ENCODE results near the gene PRX. TPM values are rescaled to one million over a fixed set of nuclear protein-coding genes. Genes with fewer than 3 reads are reported as not detected.
"Not testable (repeated sequence)": the region's sequence is repeated elsewhere in the genome, so short reads cannot be mapped to it uniquely, and the experiment has no call there.

PRX gene
- total RNA-seq, 1 donor from 2014 or later = 2.8 TPM

GRCh38 chr19:40431698-40432097 lies 18.5 kb upstream of the PRX start:
- H3K27ac Mint-ChIP-seq (ENCODE audit: unreplicated experiment) = no peak overlapping the region

DNA sequence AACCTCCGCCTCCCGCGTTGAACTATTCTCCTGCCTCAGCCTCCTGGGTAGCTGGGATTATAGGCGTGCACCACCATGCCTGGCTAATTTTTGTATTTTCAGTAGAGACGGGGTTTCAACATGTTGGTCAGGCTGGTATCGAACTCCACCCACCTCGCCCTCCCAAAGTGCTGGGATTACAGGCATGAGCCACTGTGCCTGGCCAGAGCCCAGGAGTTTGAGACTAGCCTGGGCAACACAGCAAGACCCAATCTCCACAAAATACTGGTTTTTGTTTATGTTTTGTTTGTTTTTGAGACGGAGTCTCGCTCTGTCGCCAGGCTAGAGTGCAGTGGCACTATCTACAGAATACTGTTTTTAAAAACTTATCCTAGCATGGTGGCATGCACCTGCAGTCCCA lies 17.1 kb upstream of the PRX start:
- not testable (repeated sequence) for DNase-seq (ENCODE audit: low read depth, low spot score); H3K36me3 Mint-ChIP-seq (ENCODE audit: low read depth); H3K27me3 Mint-ChIP-seq (ENCODE audit: low read depth); H3K4me3 Mint-ChIP-seq; H3K9me3 Mint-ChIP-seq; H3K27ac Mint-ChIP-seq (ENCODE audit: unreplicated experiment)
- H3K4me1 Mint-ChIP-seq = peaks cover 21% of the 10 kb centered on the region

More at GRCh38 chr19:40431698-40432097, 18.5 kb upstream of the PRX start:
- Mint-ChIP-seq H3K27me3 (ENCODE audit: low read depth) (no peaks in the 10 kb centered on the region), H3K4me1 (peaks cover 12% of the 10 kb centered on the region), H3K36me3 (ENCODE audit: low read depth) (no peaks in the 10 kb centered on the region), H3K4me3 (peak overlapping the region; percentile 61), H3K9me3 (no peaks in the 10 kb centered on the region)
- DNase-seq (ENCODE audit: low read depth, low spot score) = no peak
- TF ChIP-seq, protein P1, sequence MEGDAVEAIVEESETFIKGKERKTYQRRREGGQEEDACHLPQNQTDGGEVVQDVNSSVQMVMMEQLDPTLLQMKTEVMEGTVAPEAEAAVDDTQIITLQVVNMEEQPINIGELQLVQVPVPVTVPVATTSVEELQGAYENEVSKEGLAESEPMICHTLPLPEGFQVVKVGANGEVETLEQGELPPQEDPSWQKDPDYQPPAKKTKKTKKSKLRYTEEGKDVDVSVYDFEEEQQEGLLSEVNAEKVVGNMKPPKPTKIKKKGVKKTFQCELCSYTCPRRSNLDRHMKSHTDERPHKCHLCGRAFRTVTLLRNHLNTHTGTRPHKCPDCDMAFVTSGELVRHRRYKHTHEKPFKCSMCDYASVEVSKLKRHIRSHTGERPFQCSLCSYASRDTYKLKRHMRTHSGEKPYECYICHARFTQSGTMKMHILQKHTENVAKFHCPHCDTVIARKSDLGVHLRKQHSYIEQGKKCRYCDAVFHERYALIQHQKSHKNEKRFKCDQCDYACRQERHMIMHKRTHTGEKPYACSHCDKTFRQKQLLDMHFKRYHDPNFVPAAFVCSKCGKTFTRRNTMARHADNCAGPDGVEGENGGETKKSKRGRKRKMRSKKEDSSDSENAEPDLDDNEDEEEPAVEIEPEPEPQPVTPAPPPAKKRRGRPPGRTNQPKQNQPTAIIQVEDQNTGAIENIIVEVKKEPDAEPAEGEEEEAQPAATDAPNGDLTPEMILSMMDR (conservative IDR thresholded peaks at IDR 0.05) = no peak

GRCh38 chr19:40428197-40428596 lies 15.0 kb upstream of the PRX start:
- not testable (repeated sequence) for H3K27ac Mint-ChIP-seq (ENCODE audit: unreplicated experiment); H3K36me3 Mint-ChIP-seq (ENCODE audit: low read depth); DNase-seq (ENCODE audit: low read depth, low spot score); H3K9me3 Mint-ChIP-seq; H3K27me3 Mint-ChIP-seq (ENCODE audit: low read depth)
- H3K4me3 Mint-ChIP-seq = peak overlapping the region; percentile 54
- H3K4me1 Mint-ChIP-seq = peaks cover 23% of the 10 kb centered on the region

DNA sequence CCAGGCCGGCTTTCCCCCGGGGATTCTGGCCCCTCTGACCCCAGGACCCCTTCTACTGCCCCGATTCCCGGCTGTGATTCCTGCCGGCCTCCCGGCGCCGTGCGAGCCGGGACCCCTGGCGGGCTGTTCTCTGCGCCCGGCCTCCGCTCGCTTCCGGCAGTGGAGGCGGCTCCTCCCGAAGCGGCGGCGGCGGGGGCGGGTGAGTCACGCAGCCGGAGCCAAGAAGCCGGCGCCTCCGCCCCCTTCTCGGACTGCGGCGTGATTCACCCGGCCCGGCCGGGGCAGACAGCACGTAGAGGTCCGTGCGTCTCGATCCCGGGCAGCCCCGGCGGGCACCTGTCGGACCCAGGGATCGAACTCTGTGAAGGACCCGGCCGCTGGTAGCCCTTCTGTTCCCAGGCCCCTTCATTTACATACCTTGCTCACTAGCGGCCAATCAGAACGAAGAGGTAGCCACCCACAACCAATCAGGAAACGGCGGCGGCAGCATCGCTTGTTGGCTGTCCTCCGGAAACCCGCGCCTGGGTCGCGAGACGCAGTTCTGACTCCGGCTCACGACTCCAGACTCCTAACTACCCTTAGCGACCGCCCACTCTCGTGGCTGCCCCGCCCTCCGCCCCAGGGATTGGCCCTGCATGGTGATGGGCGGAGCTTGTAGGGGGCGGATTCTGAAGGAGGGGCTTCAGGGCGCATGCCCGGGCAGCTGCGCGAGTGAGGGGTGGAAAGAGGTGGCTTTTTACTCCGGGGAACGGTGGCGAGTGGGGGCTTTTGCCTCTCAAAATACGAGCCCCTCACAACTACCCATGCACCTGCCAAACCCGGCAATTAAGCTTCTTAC lies 12.5 kb upstream of the PRX start, which contains the start of gene SERTAD1:
TSS of gene SERTAD1 (minus strand) at position 543 of the 838 bp plus-strand sequence. CDS start 2,446 bp downstream, outside the sequence.
- H3K27me3 Mint-ChIP-seq (ENCODE audit: low read depth) = no peaks in the 10 kb centered on the region
- H3K36me3 Mint-ChIP-seq (ENCODE audit: low read depth) = no peaks in the 10 kb centered on the region
- peak within 1 kb of the TSS; percentile 97 for H3K27ac Mint-ChIP-seq (ENCODE audit: unreplicated experiment)
- TF ChIP-seq, protein P1 (conservative IDR thresholded peaks at IDR 0.05) = peak; percentile 92
- peak within 1 kb of the TSS; percentile 96 for H3K4me3 Mint-ChIP-seq
- H3K4me1 Mint-ChIP-seq = peaks cover 29% of the 10 kb centered on the region
- no peaks in the 10 kb centered on the region for H3K9me3 Mint-ChIP-seq
- peak; percentile 99 for DNase-seq (ENCODE audit: low read depth, low spot score)

DNA sequence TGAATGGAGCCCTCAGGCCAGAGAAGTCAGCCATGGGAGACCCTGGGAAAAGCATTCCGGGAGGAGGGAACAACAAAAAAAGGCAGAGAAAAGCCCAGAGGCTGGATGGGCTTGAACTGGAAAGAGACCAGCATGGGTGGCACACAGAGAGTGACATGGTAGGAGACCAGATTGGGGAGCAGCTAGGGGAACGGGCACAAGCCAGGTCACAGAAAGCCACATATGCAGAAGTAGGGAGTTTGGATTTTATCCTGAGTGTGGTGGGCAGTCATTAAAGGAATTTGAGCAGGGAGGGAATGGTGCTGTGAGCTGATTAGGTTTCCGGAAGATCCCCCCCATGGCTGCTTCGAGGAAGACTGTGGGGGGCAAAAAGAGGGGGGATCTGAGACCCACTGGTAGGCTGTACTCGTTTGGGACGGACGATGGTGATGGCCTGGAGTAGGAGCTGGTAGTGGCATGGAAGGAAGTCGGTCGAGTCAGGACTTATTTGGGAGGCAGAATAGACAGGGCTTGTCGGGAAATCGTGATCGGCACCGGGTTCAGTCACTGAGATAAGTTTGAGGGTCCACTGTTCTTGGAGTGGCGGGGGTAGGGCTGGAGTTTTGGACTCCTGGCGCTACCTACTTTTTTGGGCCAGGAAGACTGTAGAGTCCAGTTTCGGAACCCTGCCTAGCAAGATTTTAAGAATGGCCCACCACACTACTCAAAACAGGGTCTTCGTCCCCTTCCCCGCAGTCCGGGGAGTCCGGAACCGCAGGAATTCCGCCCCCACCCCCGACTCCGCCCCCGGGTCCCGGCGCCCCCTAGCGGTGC lies 11.7 kb upstream of the PRX start:
- TF ChIP-seq, protein P1 (conservative IDR thresholded peaks at IDR 0.05) = no peak
- H3K27me3 Mint-ChIP-seq (ENCODE audit: low read depth) = no peaks in the 10 kb centered on the region
- no peaks in the 10 kb centered on the region for H3K36me3 Mint-ChIP-seq (ENCODE audit: low read depth)
- H3K4me1 Mint-ChIP-seq = peaks cover 32% of the 10 kb centered on the region
- no peak for DNase-seq (ENCODE audit: low read depth, low spot score)
- H3K9me3 Mint-ChIP-seq = no peaks in the 10 kb centered on the region
- H3K27ac Mint-ChIP-seq (ENCODE audit: unreplicated experiment) = peak overlapping the region; percentile 97
- H3K4me3 Mint-ChIP-seq = peak overlapping the region; percentile 96

DNA sequence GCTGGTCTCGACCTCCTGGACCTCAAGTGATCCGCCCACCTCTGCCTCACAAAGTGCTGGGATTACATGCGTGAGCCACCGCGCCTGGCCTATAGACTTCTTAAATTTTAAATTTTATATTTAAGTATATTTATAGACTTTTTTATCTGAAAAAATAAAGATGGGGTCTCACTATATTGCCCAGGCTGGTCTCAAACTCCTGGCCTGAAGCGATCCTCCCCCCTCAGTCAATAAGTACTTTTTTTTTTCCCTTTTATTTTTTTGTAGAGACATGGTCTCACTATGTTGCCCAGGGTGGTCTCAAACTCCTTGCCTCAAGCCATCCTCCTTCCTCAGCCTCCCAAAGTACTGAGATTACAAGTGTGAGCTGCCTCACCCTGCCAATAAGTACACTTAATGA lies 10.8 kb upstream of the PRX start:
- no peaks in the 10 kb centered on the region for H3K36me3 Mint-ChIP-seq (ENCODE audit: low read depth)
- no peak for DNase-seq (ENCODE audit: low read depth, low spot score)
- no peak overlapping the region for H3K27ac Mint-ChIP-seq (ENCODE audit: unreplicated experiment)
- H3K4me1 Mint-ChIP-seq = peaks cover 36% of the 10 kb centered on the region
- H3K27me3 Mint-ChIP-seq (ENCODE audit: low read depth) = no peaks in the 10 kb centered on the region
- H3K9me3 Mint-ChIP-seq = no peaks in the 10 kb centered on the region
- H3K4me3 Mint-ChIP-seq = no peak overlapping the region
- TF ChIP-seq, protein P1 (conservative IDR thresholded peaks at IDR 0.05) = no peak
